A673 (cell line): Measurements from ENCODE around the gene SIDT1.

Experiments
- EZH2 ChIP-seq: fragments of 200-600 bp; sonication (generic); IDR thresholded peaks from 2 replicates; pipeline ENCODE4 v1.6.1; 2017; ENCODE audit warnings: borderline replicate concordance, low read depth, mild to moderate bottlenecking, mixed read lengths, antibody characterized with exemption, low read length; ENCODE audit not compliant: poor library complexity, severe bottlenecking
- TF ChIP-seq, protein P1 (sequence below): fragments of 300-800, 200-600 bp; sonication (generic); conservative IDR thresholded peaks from 2 replicates; pipeline ENCODE4 v1.5.1; 2017; ENCODE audit warnings: low read depth, mild to moderate bottlenecking, antibody characterized with exemption, low read length, moderate library complexity, mixed read lengths

- TF ChIP-seq, protein P1, sequence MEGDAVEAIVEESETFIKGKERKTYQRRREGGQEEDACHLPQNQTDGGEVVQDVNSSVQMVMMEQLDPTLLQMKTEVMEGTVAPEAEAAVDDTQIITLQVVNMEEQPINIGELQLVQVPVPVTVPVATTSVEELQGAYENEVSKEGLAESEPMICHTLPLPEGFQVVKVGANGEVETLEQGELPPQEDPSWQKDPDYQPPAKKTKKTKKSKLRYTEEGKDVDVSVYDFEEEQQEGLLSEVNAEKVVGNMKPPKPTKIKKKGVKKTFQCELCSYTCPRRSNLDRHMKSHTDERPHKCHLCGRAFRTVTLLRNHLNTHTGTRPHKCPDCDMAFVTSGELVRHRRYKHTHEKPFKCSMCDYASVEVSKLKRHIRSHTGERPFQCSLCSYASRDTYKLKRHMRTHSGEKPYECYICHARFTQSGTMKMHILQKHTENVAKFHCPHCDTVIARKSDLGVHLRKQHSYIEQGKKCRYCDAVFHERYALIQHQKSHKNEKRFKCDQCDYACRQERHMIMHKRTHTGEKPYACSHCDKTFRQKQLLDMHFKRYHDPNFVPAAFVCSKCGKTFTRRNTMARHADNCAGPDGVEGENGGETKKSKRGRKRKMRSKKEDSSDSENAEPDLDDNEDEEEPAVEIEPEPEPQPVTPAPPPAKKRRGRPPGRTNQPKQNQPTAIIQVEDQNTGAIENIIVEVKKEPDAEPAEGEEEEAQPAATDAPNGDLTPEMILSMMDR = no peak
- TF ChIP-seq EZH2 = no peak
Measured at GRCh38 chr3:113537155-113537554, 4.8 kb downstream of the SIDT1 start.
